Breast epithelium (tissue), 4 donors: Measurements from ENCODE around the gene SDK2. TPM values are rescaled to one million over a fixed set of nuclear protein-coding genes. Genes with fewer than 3 reads are reported as not detected.

Experiments used
- DNase-seq, 2 donors: peaks; one replicate each; pipeline ENCODE4 v3.0.0-alpha.2; 2019; ENCODE audit warnings: low spot score in 2 of 2
- H3K27ac ChIP-seq, 2 donors: fragments of 200-600 bp; sonication (generic) in 1 of 2; one replicate each; pipeline ENCODE4 v1.5.1; 2016 to 2019; ENCODE audit warnings: mild to moderate bottlenecking in 1 of 2
- H3K27me3 ChIP-seq, 2 donors: fragments of 200-600 bp; sonication (generic) in 1 of 2; one replicate each; pipeline versions ENCODE4 v1.5.1 to v1.6.0; 2017 to 2019; ENCODE audit warnings: control low read depth in 1 of 2, mild to moderate bottlenecking in 1 of 2
- H3K36me3 ChIP-seq: fragments of 200-600 bp; one replicate; pipeline ENCODE4 v1.5.1; 2019
- H3K4me1 ChIP-seq, 2 donors: fragments of 200-600 bp; sonication (generic); one replicate each; pipeline ENCODE4 v1.5.1; 2016 to 2019; ENCODE audit warnings: control low read depth in 1 of 2
- H3K4me3 ChIP-seq, 3 donors: fragments of 200-600 bp; sonication (generic); 1 replicate in 2 of 3; 2 replicates in 1 of 3; pipeline ENCODE4 v1.5.1; 2016 to 2019; ENCODE audit warnings: mild to moderate bottlenecking in 3 of 3, moderate library complexity in 2 of 3
- H3K9me3 ChIP-seq, 2 donors: fragments of 200-600 bp; sonication (generic) in 1 of 2; one replicate each; pipeline ENCODE4 v1.5.1; 2016 to 2019; ENCODE audit warnings: control low read depth in 1 of 2
- CTCF ChIP-seq, 3 donors: fragments of 450-650 bp; IDR thresholded peaks; one replicate each; pipeline ENCODE4 v1.5.1; 2016 to 2017; ENCODE audit warnings: antibody characterized with exemption in 3 of 3, mild to moderate bottlenecking in 3 of 3, moderate library complexity in 3 of 3
- POLR2A ChIP-seq: fragments of 450-650 bp; IDR thresholded peaks from one replicate; pipeline ENCODE4 v1.6.1; 2016; ENCODE audit warnings: antibody characterized with exemption, mild to moderate bottlenecking, moderate library complexity
- POLR2AphosphoS5 ChIP-seq, 3 donors: sonication (generic); formaldehyde crosslinking; IDR thresholded peaks; one replicate each; pipeline ENCODE4 v1.6.1; 2017; ENCODE audit warnings: antibody characterized with exemption in 3 of 3
- intact Hi-C: fragments of 100-400 bp; cut with DNase I; formaldehyde crosslinking; loops from one replicate; pipeline ENCODE4 v1.15.1; 2023; ENCODE audit warnings: low total_unique reads
- total RNA-seq, 3 donors: library from RNA; depleted of rRNA; stranded (reverse); fragments of >200 nt; gene quantifications; one replicate each; pipeline ENCODE4 v1.1.0, GENCODE V29; 2016

SDK2 gene
- total RNA-seq, 3 donors from 2014 or later: 0.16 to 2.9 (median 2.6) TPM

GRCh38 chr17:73307130-73307529 is 337.1 kb downstream of the SDK2 start:
- H3K9me3 ChIP-seq: no peaks in the 10 kb centered on the region
- H3K27me3 ChIP-seq: no peaks in the 10 kb centered on the region
- peak overlapping the region; percentile 98 to 99 for H3K27ac ChIP-seq
- H3K4me3 ChIP-seq: peak overlapping the region in 2 of 3 donors; percentile 93 to 97
- DNase-seq: peak in 1 of 2 donors; percentile 62
- peaks cover 5 to 24% of the 10 kb centered on the region in 2 donors for H3K4me1 ChIP-seq
- intact Hi-C loops: no loop called here
- H3K36me3 ChIP-seq: no peaks in the 10 kb centered on the region
- TF ChIP-seq POLR2AphosphoS5 (IDR thresholded peaks at IDR 0.05) (no peak), CTCF (IDR thresholded peaks at IDR 0.05) (no peak), POLR2A (no peak)

- Histone ChIP-seq H3K27me3 (no peaks in the 10 kb centered on the region), H3K4me1 (peaks cover 5 to 24% of the 10 kb centered on the region in 2 donors), H3K27ac (peak overlapping the region; percentile 98 to 99), H3K36me3 (no peaks in the 10 kb centered on the region), H3K9me3 (no peaks in the 10 kb centered on the region), H3K4me3 (peak overlapping the region; percentile 31 to 97 (median 93))
- TF ChIP-seq CTCF (IDR thresholded peaks at IDR 0.05) (no peak), POLR2AphosphoS5 (IDR thresholded peaks at IDR 0.05) (no peak), POLR2A (no peak)
- no peak for DNase-seq
- intact Hi-C loops: no loop called here
Measured at GRCh38 chr17:73305845-73306836, 338.1 kb downstream of the SDK2 start.

GRCh38 chr17:73304971-73305812 is 339.1 kb downstream of the SDK2 start:
- Histone ChIP-seq H3K4me1 (peaks cover 5 to 24% of the 10 kb centered on the region in 2 donors), H3K27me3 (no peaks in the 10 kb centered on the region), H3K27ac (peak overlapping the region; percentile 98 to 99), H3K9me3 (no peaks in the 10 kb centered on the region), H3K36me3 (no peaks in the 10 kb centered on the region), H3K4me3 (peak overlapping the region; percentile 31 to 68 (median 43))
- peak in 1 of 3 donors; percentile 24 for TF ChIP-seq CTCF (IDR thresholded peaks at IDR 0.05)
- no peak for TF ChIP-seq POLR2A
- TF ChIP-seq POLR2AphosphoS5 (IDR thresholded peaks at IDR 0.05): peak; percentile 34 to 91 (median 64)
- intact Hi-C loops: no loop called here
- DNase-seq: no peak

GRCh38 chr17:73304438-73304837 is 339.8 kb downstream of the SDK2 start:
- H3K27me3 ChIP-seq: no peaks in the 10 kb centered on the region
- TF ChIP-seq POLR2A: no peak
- TF ChIP-seq CTCF (IDR thresholded peaks at IDR 0.05): no peak
- no peak for TF ChIP-seq POLR2AphosphoS5 (IDR thresholded peaks at IDR 0.05)
- peak overlapping the region in 2 of 3 donors; percentile 43 to 68 for H3K4me3 ChIP-seq
- intact Hi-C loops: no loop called here
- no peaks in the 10 kb centered on the region for H3K9me3 ChIP-seq
- H3K27ac ChIP-seq: peak overlapping the region; percentile 98 to 99
- no peak for DNase-seq
- peaks cover 5 to 24% of the 10 kb centered on the region in 2 donors for H3K4me1 ChIP-seq
- H3K36me3 ChIP-seq: no peaks in the 10 kb centered on the region
